GM12878 (cell line): ENCODE results near the gene TSPAN11. TPM values are rescaled to one million over a fixed set of nuclear protein-coding genes. Genes with fewer than 3 reads are reported as not detected.

Experiments used
- ATAC-seq: fragments of 200-7000 bp; cut with Tn5 transposase; 3 replicates; pipeline ENCODE4 v1.9.1; 2020; ENCODE audit warnings: mild to moderate bottlenecking, moderate library complexity
- BruUV-seq: library from RNA; stranded (reverse); fragments of 400-500 nt; replicated peaks from 2 replicates; lab custom pipeline; 2021; lab: Mats Ljungman, UMichigan
- CTCF ChIA-PET: fragments of 300-600 bp; sonication (Branson Sonifier 250); formaldehyde crosslinking; extraction: SDS; loops from one replicate; lab custom pipeline; 2021; ENCODE audit warnings: inconsistent platforms; lab: Yijun Ruan, JAX
- POLR2A ChIA-PET: fragments of 350-600 bp; formaldehyde crosslinking; extraction: SDS; loops from one replicate; lab custom pipeline; 2021; ENCODE audit warnings: inconsistent platforms; lab: Charles Lee
- RAD21 ChIA-PET: fragments of 300-600 bp; sonication (Branson Sonifier 250); formaldehyde crosslinking; loops from one replicate; lab custom pipeline; 2023; ENCODE audit warnings: antibody characterized with exemption; ENCODE audit not compliant: unreplicated experiment; lab: Charles Lee
- SMC1A ChIA-PET: fragments of 300-600 bp; sonication (Branson Sonifier 250); formaldehyde crosslinking; loops from one replicate; lab custom pipeline; 2023; ENCODE audit not compliant: unreplicated experiment, uncharacterized antibody; lab: Charles Lee
- DNase-seq: peaks from one replicate; pipeline ENCODE4 v3.0.0-alpha.2; 2011; ENCODE audit warnings: low read depth, low spot score
- FAIRE-seq: peaks from 3 replicates; lab custom pipeline; 2011; peaks lifted over from hg19 to GRCh38; lab: Jason Lieb, UNC
- H2AFZ ChIP-seq: 2 replicates; pipeline ENCODE4 v1.6.0; 2011; ENCODE audit warnings: low read depth, low read length, control low read depth; ENCODE audit not compliant: control insufficient read depth
- H3K27ac ChIP-seq: 2 replicates; pipeline ENCODE4 v1.5.1; 2011; ENCODE audit warnings: control low read depth; ENCODE audit not compliant: control insufficient read depth, insufficient read depth
- H3K27me3 ChIP-seq, 2 experiments: replicated peaks in 1 of 2; 2 replicates each; pipeline versions ENCODE4 v1.6.0 to v1.6.1; 2011; ENCODE audit warnings: low read length in 1 of 2; ENCODE audit not compliant: control insufficient read depth in 2 of 2, insufficient read depth in 2 of 2
- H3K36me3 ChIP-seq, 2 experiments: 2 replicates each; pipeline ENCODE4 v1.5.1; 2011; ENCODE audit warnings: low read length in 1 of 2; ENCODE audit not compliant: control insufficient read depth in 2 of 2, insufficient read depth in 2 of 2
- H3K4me1 ChIP-seq: 2 replicates; pipeline ENCODE4 v1.6.1; 2011; ENCODE audit warnings: mild to moderate bottlenecking, low read length, moderate library complexity, mixed read lengths; ENCODE audit not compliant: control insufficient read depth, insufficient read depth
- H3K4me2 ChIP-seq: 2 replicates; pipeline ENCODE4 v1.6.0; 2011; ENCODE audit warnings: control low read depth; ENCODE audit not compliant: control insufficient read depth, insufficient read depth
- H3K4me3 ChIP-seq: fragments of 200-600 bp; sonication (generic); 2 replicates; pipeline ENCODE4 v1.5.1; 2016
- H3K79me2 ChIP-seq: 2 replicates; pipeline ENCODE4 v1.6.0; 2011; ENCODE audit warnings: low read length; ENCODE audit not compliant: control insufficient read depth, insufficient read depth
- H3K9ac ChIP-seq: 2 replicates; pipeline ENCODE4 v1.8.0; 2011; ENCODE audit warnings: low read length, control low read depth, mixed read lengths; ENCODE audit not compliant: control insufficient read depth, insufficient read depth
- H3K9me3 ChIP-seq: replicated peaks from 3 replicates; pipeline ENCODE4 v1.5.1; 2011; ENCODE audit warnings: mild to moderate bottlenecking, low read length; ENCODE audit not compliant: control insufficient read depth, insufficient read depth
- H4K20me1 ChIP-seq: 2 replicates; pipeline ENCODE4 v1.6.0; 2011; ENCODE audit not compliant: control insufficient read depth, insufficient read depth
- BRCA1 ChIP-seq: IDR thresholded peaks from 2 replicates; pipeline ENCODE4 v1.6.1; 2011; ENCODE audit warnings: low read depth, low read length, improper control_type of control experiment
- E4F1 ChIP-seq: fragments of 450-650 bp; IDR thresholded peaks from 2 replicates; pipeline ENCODE4 v1.6.1; 2018; ENCODE audit warnings: borderline replicate concordance, mild to moderate bottlenecking; ENCODE audit not compliant: partially characterized antibody
- ETV6 ChIP-seq, 2 experiments: fragments of 450-650 bp in 1 of 2; IDR thresholded peaks in 1 of 2; conservative IDR thresholded peaks in 1 of 2; 2 replicates each; pipeline ENCODE4 v1.6.1; 2014; ENCODE audit warnings: antibody characterized with exemption in 1 of 2, borderline replicate concordance in 1 of 2, low read depth in 1 of 2, mild to moderate bottlenecking in 1 of 2, moderate library complexity in 1 of 2
- KLF5 ChIP-seq: fragments of 450-650 bp; IDR thresholded peaks from 2 replicates; pipeline ENCODE4 v1.6.1; 2014; ENCODE audit warnings: mild to moderate bottlenecking; ENCODE audit not compliant: partially characterized antibody
- MEF2A ChIP-seq: IDR thresholded peaks from 2 replicates; pipeline ENCODE4 v1.6.1; 2011; ENCODE audit warnings: low read depth, mild to moderate bottlenecking, low read length, moderate library complexity; ENCODE audit not compliant: insufficient read depth
- NFYB ChIP-seq: IDR thresholded peaks from 2 replicates; pipeline ENCODE4 v1.6.1; 2011; ENCODE audit warnings: low read depth, mild to moderate bottlenecking, low read length, improper control_type of control experiment, moderate library complexity; ENCODE audit not compliant: insufficient read depth
- NRF1 ChIP-seq: conservative IDR thresholded peaks from 2 replicates; pipeline ENCODE4 v1.6.1; 2011; ENCODE audit warnings: mild to moderate bottlenecking, low read depth, low read length, improper control_type of control experiment
- PKNOX1 ChIP-seq: fragments of 450-650 bp; IDR thresholded peaks from 2 replicates; pipeline ENCODE4 v1.6.1; 2016; ENCODE audit warnings: mild to moderate bottlenecking
- POLR2AphosphoS5 ChIP-seq: IDR thresholded peaks from 2 replicates; pipeline ENCODE4 v1.6.1; 2011; ENCODE audit warnings: mild to moderate bottlenecking, low read length, inconsistent platforms
- RELB ChIP-seq: fragments of 450-650 bp; IDR thresholded peaks from 2 replicates; pipeline ENCODE4 v1.6.1; 2017; ENCODE audit warnings: low read depth, mild to moderate bottlenecking, moderate library complexity
- STAT1 ChIP-seq: fragments of 450-650 bp; conservative IDR thresholded peaks from 2 replicates; pipeline ENCODE4 v1.6.1; 2014; ENCODE audit warnings: antibody characterized with exemption, mild to moderate bottlenecking
- ZBTB4 ChIP-seq: fragments of 450-650 bp; formaldehyde crosslinking; IDR thresholded peaks from 2 replicates; pipeline ENCODE4 v1.4.0; 2022; ENCODE audit warnings: mild to moderate bottlenecking, moderate library complexity
- ZNF217 ChIP-seq: fragments of 450-650 bp; IDR thresholded peaks from 2 replicates; pipeline ENCODE4 v1.6.1; 2017; ENCODE audit warnings: antibody characterized with exemption, mild to moderate bottlenecking
- WGBS: methylation state at CpG from one replicate; pipeline ENCODE4 v1.1.6; 2016; ENCODE audit warnings: low lambda C conversion rate; ENCODE audit not compliant: insufficient replicate concordance, insufficient coverage; ENCODE audit errors: missing lambda C conversion rate; 5-methylcytosine and 5-hydroxymethylcytosine counted together
- in situ Hi-C: fragments of 300-500 bp; cut with MboI; formaldehyde crosslinking; loops from 9 replicates; pipeline ENCODE4 v1.14.3; 2018; ENCODE audit warnings: mixed read lengths
- intact Hi-C: fragments of 100-400 bp; cut with micrococcal nuclease; formaldehyde crosslinking; loops from one replicate; pipeline ENCODE4 v1.14.2; 2022; ENCODE audit not compliant: unreplicated experiment
- polyA plus RNA-seq, 11 experiments: library from polyadenylated mRNA; depleted of rRNA in 4 of 11; unstranded in 6 of 11; stranded (reverse) in 5 of 11; fragments of >200 nt; fragmentation: Nextera tagmentation in 4 of 11; fragmentation: Illumina TruSeq in 1 of 11; extraction: Ambion mirVana in 4 of 11; extraction: Trizol in 1 of 11; gene quantifications; 1 replicate in 1 of 11; 2 replicates in 10 of 11; pipeline versions ENCODE4 v1.2.1 to v1.2.3, GENCODE V29; 2011 to 2016; ENCODE audit warnings: inconsistent platforms in 2 of 11, missing spikeins in 2 of 11, low read depth in 1 of 11
- total RNA-seq, 4 experiments: library from RNA; depleted of rRNA in 3 of 4; stranded (reverse); fragments of >200 nt in 3 of 4; fragmentation: Illumina TruSeq in 1 of 4; extraction: Trizol in 1 of 4; gene quantifications; 2 replicates each; pipeline versions ENCODE4 v1.2.1 to v1.2.3, GENCODE V29; 2013 to 2021

The TSPAN11 gene
- total and polyA plus RNA-seq, 10 of the 15 experiments (the other 5 are each of a cell fraction or from before 2014, with no cell fraction given) = under 0.01 to 0.27 (median 0.04) TPM; not detected in 6

GRCh38 chr12:30990316-30990715 is 63.8 kb downstream of the TSPAN11 start:
- no peaks in the 10 kb centered on the region for H3K9me3 ChIP-seq
- ChIA-PET RAD21 (interaction anchor here (0.9 to 1.2 kb wide), 2 partner anchors 138 to 143 kb away, joined by 3 read pairs; no protein-coding TSS in a partner anchor), POLR2A (no interaction called here), SMC1A (interaction anchor here (1.1 to 1.3 kb wide), 2 partner anchors 10 to 139 kb away, joined by 3 to 6 read pairs; no protein-coding TSS in a partner anchor), CTCF (interaction anchor here (0.8 to 2.9 kb wide), 5 partner anchors 10 to 143 kb away, joined by 3 to 19 read pairs (median 5); no protein-coding TSS in a partner anchor)
- no peaks in the 10 kb centered on the region for H4K20me1 ChIP-seq
- no peak overlapping the region for H3K4me2 ChIP-seq
- DNase-seq (no peak), ATAC-seq (no peak), FAIRE-seq (no peak)
- H2AFZ ChIP-seq = no peak overlapping the region
- WGBS = 77% methylated on average over 7 of the region's 10 CpGs
- no peak overlapping the region for H3K4me3 ChIP-seq
- H3K27me3 ChIP-seq = no peaks in the 10 kb centered on the region
- H3K27ac ChIP-seq = no peak overlapping the region
- in situ Hi-C loops (loop anchor here (10.0 kb wide), 1 partner anchor 146 kb away; no protein-coding TSS in a partner anchor), intact Hi-C loops (no loop called here)
- BruUV-seq = no TSS peak
- no peaks in the 10 kb centered on the region for H3K79me2 ChIP-seq
- H3K36me3 ChIP-seq = no peaks in the 10 kb centered on the region
- H3K4me1 ChIP-seq = no peaks in the 10 kb centered on the region
- H3K9ac ChIP-seq = no peak overlapping the region
- TF ChIP-seq E4F1 (no peak), NFYB (no peak), MEF2A (no peak), STAT1 (no peak), ETV6 (conservative IDR thresholded peaks at IDR 0.05 in 1 of 2, IDR thresholded peaks at IDR 0.05 in 1 of 2; ENCODE audit: borderline replicate concordance in 1 of 2, low read depth in 1 of 2) (no peak), ZNF217 (no peak), KLF5 (no peak), RELB (no peak), BRCA1 (no peak), PKNOX1 (no peak), NRF1 (no peak), POLR2AphosphoS5 (no peak), ZBTB4 (CRISPR knock-in tag) (no peak)
